Measurements from ENCODE around the gene KRIT1.

The KRIT1 gene

GRCh38 chr7:92150450-92151017 lies 95.2 kb downstream of the KRIT1 start:
- no peak for DNase-seq

- no peak for DNase-seq
Observed at GRCh38 chr7:92149736-92150239, 95.9 kb downstream of the KRIT1 start.

Data from T1000 (cell line).